Coronary artery (tissue), 2 donors: ENCODE measurements around the gene ACAP3.
A peak's percentile ranks its signal among the peaks of the same experiment; 100 is the strongest.

ENCODE experiments used
- DNase-seq: peaks from one replicate; pipeline ENCODE4 v3.0.0-alpha.2; 2017; ENCODE audit warnings: low spot score
- H3K27ac ChIP-seq, 2 donors: fragments of 200-600 bp; sonication (generic); one replicate each; pipeline ENCODE4 v1.5.1; 2016 to 2019
- H3K4me3 ChIP-seq: fragments of 200-600 bp; sonication (generic); 2 replicates; pipeline ENCODE4 v1.5.1; 2016; ENCODE audit warnings: mild to moderate bottlenecking, moderate library complexity
- CTCF ChIP-seq: fragments of 200-600 bp; sonication (generic); IDR thresholded peaks from one replicate; pipeline ENCODE4 v1.5.1; 2019; ENCODE audit warnings: antibody characterized with exemption

Gene ACAP3

GRCh38 chr1:1291023-1291528, 16.7 kb downstream of the ACAP3 start:
- Histone ChIP-seq H3K27ac (no peak overlapping the region), H3K4me3 (no peak overlapping the region)
- DNase-seq, result no peak
- no peak for TF ChIP-seq CTCF

- H3K4me3 ChIP-seq, result no peak overlapping the region
- no peak overlapping the region for H3K27ac ChIP-seq
- DNase-seq, result no peak
- peak; percentile 62 for TF ChIP-seq CTCF
Measured at GRCh38 chr1:1290238-1290731, 17.4 kb downstream of the ACAP3 start.

DNA sequence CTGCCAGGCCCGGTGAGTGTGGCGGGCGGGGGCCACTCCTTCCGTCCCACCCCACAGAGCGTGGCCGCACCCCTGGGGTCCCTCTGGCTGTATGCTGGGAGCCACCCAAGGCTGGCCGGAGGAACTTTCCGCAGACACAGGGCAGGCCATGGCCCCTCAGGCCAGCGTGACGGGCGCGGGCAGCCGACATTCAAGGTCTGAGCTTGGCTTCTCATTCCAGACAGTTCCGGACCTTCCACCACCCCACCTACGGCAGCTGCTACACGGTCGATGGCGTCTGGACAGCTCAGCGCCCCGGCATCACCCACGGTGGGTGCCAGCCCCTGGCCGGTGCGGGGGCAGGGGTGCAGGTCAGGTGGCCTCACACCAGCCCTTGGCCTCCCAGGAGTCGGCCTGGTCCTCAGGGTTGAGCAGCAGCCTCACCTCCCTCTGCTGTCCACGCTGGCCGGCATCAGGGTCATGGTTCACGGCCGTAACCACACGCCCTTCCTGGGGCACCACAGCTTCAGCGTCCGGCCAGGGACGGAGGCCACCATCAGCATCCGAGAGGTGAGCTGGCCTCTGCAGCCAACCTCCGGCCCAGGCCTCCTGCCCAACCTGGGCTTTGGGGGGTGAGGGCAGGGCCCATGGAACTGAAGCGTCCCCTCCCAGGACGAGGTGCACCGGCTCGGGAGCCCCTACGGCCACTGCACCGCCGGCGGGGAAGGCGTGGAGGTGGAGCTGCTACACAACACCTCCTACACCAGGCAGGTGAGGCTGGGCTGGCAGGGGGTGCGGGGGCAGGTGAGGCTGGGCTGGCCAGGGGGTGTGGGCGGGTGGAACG, 20.2 kb downstream of the ACAP3 start:
- TF ChIP-seq CTCF, result no peak
- H3K4me3 ChIP-seq, result no peak overlapping the region
- DNase-seq, result no peak
- H3K27ac ChIP-seq, result no peak overlapping the region

GRCh38 chr1:1286313-1287261, 21.1 kb downstream of the ACAP3 start:
- Histone ChIP-seq H3K4me3 (no peak overlapping the region), H3K27ac (no peak overlapping the region)
- no peak for DNase-seq
- no peak for TF ChIP-seq CTCF

GRCh38 chr1:1285611-1286311, 22.0 kb downstream of the ACAP3 start:
- H3K27ac ChIP-seq, result no peak overlapping the region
- no peak overlapping the region for H3K4me3 ChIP-seq
- no peak for TF ChIP-seq CTCF
- DNase-seq, result no peak

DNA sequence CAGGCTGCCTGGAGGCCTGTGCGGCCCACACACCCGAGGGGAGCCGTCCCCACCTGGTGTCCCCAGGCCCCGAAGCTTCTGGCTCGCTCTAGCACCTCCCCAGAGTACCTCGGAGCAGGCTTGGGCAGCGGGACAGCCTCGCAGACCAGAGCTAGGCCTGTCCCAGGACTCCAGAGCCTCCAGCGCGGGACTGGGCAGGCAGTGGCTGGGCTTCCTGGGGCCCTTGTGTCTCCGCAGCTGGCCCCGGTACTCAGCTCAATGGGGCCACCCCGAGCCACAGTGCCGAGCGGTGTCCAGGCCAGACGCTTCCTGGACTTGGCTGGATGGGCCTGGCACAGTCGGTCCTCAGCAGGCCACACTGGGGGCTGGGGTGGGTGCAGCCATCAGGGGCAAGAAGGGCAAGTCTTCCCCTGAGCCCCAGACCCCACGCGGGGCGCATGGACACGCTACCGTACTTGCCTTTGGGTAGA, 22.6 kb downstream of the ACAP3 start:
- no peak for TF ChIP-seq CTCF
- DNase-seq, result no peak
- Histone ChIP-seq H3K4me3 (no peak overlapping the region), H3K27ac (no peak overlapping the region)
